HG02623 (cell line): ENCODE data around the gene WDR11.
"Not testable (repeated sequence)": the region's sequence is repeated elsewhere in the genome, so short reads cannot be mapped to it uniquely, and the experiment has no call there.

Experiments
- ATAC-seq: cut with Tn5 transposase; IDR thresholded peaks from one replicate; pipeline ENCODE4 v1.9.1; 2021; ENCODE audit warnings: moderate library complexity; ENCODE audit not compliant: unreplicated experiment

WDR11 gene

DNA sequence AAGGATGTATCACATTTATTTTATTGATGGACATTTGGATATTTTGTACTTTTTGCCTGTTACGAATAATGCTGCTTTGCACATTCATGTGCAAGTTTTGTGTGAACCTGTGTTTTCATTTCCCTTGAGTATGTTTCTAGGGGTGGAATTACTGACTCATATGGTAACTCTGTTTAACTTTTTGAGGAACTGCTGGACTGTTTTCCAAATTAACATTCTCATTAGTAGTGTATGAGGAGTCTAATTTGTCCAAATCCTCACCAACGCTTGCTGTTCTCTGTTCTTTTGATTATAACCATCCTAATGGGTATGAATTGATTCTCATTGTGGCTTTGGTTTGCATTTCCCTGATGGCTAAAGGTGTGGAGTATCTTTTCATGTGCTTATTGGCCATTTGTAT lies 3.2 kb downstream of the WDR11 start:
- no peak for ATAC-seq

DNA sequence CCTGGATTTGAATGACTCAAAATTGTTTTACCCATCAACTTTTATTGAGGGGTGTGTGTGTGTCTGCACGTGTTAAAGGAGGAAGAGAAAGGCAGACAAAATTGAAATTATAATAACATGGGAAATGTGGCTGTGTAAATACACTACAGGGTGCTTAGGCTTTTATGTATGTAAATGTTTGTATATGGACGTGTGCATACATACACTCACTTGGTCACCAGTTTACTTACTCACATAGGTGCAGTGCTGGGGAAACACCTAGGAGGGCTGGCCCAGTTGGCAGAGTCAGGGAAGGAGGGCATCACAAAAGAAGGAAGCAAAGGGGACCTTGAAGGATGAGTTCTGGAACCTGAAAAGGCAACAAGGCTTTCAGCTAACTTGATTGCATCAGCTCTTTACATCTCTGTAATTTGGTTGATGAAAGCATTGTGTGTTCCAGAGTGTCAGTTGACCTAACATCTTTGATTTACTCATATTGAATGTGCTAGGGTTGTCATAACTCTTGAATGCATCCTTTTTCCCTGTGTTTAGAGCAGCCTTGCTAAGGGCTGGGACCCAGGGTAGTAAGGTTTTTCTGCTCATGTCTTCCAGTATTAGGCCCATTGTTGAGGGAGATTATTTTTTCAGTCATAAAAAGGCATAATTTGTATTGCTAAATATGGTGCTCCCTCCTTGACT lies 10.2 kb downstream of the WDR11 start:
- no peak for ATAC-seq

DNA sequence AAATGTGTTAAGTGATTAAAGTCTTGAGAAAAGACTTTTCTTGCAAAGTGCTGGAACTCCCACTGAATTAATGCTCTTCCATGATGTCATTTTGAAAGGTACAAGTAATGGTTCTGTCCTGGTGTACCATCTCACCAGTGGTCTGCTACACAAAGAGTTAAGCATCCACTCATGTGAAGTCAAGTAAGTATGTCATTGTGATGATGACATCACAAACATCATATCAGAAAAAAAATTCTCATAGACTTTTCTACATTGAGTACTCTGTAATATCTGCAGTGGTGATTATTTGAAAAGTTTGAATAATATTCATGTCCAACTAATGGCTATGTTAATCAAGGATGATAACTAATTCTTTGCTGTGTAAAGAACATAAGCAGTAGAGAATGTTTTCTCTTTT lies 22.6 kb downstream of the WDR11 start:
- ATAC-seq = no peak

DNA sequence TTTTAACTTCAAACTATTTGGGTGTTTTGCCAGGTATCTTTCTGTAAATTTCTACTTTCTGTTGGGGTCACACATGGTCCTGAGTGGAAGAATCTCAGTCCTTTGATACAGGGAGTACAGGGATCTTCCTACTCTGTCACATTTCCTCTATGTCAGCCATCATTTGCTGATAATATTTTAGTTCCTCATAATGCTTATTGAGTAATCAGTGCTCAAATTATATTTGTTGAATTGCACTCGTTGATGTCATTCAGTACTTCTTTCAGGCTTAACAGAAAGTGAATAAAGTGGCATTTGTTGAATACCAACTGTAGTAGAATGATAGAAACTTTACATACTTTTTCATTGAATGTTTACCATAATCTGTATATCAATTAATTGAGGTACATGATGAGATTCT lies 31.9 kb downstream of the WDR11 start:
- no peak for ATAC-seq

DNA sequence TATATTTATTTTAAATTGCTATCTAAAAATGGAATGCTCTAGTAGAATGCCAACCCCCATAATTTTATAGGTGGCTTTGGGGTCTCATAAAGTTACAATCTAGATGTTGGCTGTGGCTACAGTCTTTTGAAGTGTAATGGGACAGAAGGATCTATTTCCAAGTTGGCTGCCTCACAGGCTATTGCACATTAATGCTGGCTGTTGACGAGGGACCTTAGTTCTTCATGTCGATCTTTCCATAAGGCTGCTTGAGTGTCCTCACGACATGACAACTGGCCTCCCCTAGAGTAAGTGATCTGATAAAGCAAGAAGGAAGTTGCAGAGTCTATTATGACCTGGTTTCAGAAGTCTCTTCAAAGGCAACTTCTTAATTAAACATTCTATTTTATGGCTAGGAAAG lies 36.3 kb downstream of the WDR11 start:
- no peak for ATAC-seq

DNA sequence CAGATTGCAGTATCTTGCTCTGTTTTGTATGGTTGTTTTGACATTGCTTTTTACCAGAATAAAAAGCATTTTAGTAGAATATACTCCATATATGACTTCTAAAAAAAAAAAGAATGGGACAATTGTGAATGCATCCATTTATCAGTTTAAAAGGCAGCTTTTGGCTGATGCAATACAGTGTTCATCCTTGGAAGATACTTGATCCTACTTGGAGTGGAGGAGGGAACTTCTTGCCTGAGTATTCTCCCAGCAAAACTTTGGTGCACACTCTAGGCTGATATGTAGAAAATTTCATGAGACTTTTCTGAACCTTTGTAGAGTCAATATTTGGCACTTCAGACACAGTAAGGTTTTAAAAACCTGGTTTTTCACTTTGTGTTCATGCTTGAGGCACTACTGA lies 40.2 kb downstream of the WDR11 start:
- ATAC-seq = no peak

DNA sequence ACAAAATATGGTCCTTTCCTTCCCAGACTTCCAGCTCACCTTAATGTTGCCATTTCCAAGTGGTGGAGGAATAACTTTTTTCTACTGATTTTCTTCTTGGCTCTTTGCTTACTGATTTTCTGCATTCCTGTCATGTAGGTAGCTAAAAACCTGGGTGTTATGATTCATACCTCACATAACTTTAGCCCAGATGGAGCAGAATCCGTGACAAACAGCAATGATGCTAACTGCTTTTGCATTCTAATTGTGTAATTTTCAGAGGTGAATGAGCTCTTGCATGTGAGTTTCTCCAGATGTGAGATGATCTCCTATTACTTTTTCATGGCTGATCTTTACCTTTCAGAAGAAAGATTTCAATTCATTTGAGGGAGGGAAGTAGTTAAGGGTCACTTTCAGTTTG lies 43.4 kb downstream of the WDR11 start:
- no peak for ATAC-seq

DNA sequence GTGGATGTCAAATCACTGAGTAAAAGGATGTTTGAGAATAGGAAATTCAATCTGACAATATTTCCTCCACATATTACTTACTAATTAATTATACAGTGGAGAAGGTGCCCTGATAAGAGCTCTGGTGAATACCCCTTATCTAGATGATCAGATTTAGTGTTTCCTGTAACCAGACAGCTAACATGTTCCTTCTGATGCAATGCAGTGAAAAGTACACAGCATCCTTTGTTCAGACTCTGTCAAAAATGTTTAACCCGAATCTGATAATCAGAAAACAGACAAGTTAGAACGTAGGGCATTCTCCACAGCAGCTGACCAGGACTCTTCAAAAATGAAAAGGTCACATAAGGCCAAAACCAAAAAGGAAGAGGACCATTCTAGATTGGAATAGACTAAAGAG lies 46.2 kb downstream of the WDR11 start:
- no peak for ATAC-seq

DNA sequence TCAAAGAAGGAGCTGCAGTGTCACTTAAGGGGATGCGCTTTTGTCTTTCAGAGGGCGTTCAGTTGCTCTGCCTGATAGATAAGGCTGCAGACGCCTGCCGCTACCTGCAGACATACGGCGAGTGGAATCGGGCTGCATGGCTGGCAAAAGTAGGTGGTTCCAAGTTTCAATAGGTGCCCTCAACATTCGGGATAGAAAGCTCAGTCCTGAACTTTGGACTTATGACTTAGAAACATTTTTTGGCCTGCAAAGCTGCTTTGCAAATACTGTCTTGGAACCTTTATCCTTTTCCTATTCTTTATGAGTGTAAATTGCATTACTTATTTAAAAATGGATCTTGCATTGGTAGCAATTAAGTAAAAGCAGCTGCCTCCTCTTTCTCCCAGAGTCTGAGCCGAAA lies 54.1 kb downstream of the WDR11 start:
- no peak for ATAC-seq

DNA sequence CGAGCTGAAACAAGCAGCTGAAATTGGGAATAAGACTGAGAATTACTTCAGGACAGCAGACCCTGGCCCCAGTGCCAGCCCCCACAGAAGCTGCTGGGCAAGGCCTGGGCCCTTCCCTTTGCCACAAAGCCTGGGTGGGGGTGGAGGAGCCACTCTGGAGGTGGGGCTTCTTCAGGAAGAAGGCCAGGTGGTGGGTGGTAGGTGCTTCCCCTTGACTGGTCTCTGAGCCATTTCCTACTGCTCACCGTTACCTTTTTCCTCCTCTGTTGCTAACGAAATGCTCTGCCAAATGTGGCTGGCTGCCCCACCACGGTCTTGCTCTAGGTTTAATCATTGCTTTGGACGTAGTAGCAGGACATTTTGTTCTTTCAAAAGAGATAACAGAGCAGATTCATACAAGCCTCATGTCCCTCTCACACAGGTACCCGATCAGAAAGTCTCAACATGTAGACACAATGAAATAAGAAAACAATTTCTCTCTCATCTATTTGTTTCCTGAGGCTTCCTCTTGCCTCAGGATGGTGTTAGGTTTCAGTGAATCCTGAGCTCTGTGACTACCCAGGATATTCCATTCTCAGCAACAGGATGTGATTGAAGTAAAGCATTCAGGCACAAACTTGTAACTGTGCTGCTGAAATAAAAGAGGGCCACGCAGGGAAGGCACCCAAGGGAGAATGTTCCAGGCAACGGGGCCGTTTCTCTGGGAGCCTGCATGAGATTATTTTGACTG lies 66.5 kb downstream of the WDR11 start:
- no peak for ATAC-seq

DNA sequence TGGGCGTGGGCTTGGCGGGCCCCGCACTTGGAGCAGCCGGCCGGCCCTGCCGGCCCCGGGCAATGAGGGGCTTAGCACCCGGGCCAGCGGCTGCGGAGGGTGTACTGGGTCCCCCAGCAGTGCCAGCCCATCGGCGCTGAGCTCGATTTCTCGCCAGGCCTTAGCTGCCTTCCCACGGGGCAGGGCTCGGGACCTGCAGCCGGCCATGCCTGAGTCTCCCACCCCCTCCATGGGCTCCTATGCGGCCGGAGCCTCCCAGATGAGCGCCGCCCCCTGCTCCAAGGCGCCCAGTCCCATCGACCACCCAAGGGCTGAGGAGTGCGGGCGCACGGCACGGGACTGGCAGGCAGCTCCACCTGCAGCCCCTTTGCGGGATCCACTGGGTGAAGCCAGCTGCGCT lies 72.7 kb downstream of the WDR11 start:
- ATAC-seq = not testable (repeated sequence)

DNA sequence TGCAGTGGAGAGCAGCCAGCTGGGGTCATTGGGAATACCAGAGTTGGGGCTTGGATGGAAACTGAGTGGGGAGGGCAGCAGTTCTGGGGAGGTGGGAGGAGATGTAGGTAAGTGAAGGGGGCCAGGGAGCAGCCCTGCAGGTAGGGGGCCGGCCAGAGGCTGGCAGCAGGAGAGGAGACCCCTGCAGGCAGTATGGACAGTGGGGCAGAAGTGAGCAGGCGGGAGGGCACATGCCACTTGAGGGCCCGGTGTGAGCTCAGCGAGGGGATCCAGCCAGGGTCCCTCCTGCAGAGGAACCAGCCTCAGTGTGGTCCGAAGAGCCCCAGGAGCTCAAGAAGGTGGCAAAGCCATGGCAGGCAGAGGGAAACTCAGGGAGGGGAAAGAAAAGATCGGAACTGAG lies 75.4 kb downstream of the WDR11 start:
- no peak for ATAC-seq

DNA sequence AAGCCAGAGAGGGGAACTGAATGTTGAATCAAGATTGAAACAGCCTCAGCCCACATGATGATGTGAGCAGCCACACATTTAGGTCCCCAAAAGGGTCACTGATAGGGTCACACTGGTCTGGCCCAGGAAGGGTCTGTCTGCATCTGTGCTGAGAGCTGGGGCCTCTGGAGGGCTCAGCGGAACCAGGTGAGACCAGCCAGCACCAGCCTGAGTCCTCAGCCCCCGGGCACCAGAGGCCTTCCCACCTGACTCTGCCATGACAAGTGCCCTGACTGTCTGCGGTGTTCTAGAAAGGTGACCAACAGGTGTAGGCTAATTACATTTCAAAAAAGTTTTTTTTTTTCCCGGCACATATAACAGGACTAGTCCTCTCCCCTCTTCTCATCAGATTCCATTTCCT lies 76.2 kb downstream of the WDR11 start:
- ATAC-seq = no peak

DNA sequence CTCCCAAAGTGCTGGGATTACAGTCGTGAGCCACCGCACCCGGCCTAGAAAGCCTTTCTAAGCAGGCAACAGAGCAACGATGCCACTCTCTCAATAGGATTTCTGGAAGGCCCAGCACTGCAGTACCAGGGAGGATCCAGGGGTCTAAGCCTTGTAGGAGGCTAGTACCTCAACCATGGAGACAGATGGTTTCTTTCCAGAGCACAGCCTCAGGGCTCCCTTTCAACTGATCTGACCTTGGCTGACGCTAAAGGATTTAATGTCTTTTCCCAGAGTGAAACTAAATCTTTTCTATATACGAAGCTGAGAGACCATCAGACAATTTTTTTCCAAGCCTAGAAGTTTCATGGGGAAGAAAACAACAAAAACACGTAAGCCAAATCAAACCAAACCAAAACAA lies 78.0 kb downstream of the WDR11 start:
- ATAC-seq = no peak

DNA sequence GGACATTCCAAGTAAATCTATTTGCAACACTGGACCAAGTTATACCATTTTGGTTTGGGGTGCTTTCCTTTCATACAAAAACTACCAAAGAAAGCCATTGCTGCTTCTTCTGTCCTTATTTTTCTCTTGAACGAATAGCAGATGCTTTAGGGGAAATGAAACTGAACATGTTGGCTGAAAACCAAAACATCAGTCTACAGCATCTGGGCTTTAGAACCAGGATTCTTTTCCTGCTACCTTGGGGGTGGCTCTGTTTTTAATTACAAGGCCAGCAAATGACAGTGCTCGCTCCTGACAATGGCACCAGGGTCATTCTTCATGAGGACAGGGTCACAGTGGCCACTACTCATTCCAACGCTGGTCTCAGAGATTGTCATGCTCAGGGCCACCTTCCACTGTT lies 80.3 kb downstream of the WDR11 start:
- ATAC-seq = no peak

DNA sequence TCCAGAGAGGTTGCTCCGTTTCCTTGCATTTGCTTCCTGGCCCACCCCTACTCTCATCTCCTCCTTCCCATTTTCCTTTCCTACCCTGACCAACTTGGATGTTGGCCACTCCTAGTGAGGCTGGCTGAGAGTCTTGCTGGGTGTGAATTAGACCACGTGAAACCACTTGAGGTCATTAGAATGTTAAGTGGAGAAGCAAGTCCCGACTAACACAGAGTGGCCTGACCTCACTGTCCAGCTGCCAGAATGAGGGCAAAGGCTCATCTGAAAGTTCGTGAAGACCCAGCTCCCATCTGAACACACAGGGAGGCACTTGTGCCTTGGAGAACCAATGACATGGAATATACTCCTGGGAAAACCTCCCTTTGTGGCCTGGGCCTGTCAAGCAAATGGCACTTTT lies 80.8 kb downstream of the WDR11 start:
- no peak for ATAC-seq

DNA sequence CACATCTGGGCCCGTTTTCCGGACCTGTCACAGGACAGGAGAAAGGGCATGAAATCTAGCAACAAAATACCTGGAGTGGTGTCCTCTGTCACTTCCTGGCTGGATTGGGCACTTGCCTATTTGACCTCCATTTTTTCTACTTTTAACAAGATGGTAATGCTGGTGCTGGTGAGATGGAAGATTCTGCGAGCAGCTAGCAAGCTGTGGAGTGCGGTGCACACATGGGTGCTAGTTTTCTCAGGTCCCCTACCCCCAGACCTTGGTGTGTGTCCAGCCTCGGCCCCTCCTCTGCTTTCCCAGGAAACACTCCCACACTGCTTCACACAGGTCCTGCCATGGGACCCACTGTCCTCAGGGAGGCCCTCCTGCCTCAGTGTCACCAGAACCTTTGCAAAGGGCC lies 87.7 kb downstream of the WDR11 start:
- no peak for ATAC-seq

DNA sequence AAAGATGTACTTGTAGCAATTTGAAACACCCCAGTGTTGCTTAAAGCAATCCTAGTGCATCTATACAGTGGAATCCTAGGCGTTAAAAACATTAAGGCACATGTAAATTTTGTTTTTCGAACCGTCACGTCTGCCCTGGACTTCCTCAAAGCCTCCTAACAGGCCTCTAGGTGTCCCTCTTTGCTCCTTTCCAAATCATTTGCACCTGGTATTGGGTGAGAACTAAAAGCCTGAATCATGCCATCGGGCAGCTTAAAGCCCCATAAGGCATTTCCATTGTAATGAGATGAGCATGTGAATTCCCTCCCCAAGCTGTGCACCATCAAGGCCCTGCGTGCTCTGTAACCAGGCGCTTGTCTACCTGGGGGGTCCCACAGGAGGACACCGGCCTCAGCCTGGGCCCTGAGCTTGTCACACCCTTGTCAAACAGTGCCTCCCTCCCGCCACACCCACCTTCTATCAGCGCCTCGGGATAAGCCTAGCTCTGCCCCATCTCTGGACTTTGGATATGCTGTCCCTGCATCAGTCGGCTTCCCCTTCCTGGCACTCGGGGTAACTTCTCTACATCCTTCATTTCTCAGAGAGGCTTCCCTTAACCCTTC lies 89.2 kb downstream of the WDR11 start:
- no peak for ATAC-seq

DNA sequence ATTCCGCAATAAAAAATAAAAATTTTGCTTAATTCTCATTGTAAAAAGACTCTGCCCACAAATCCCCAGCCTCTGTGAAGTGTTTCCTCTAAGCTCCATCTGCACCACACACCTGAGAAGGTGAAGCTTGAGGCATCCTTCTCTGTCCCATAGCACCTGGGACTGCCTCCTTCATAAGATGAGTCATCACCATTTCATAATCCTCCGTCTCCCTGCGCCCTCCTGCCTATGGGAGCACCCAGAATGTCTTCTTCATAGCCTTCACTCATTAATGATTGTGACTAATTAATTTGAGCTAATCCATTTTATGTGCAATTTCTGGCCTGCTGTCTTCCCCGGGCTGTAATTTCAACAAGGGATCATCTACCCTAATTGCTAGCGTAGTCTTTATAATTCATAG lies 90.3 kb downstream of the WDR11 start:
- ATAC-seq = no peak

DNA sequence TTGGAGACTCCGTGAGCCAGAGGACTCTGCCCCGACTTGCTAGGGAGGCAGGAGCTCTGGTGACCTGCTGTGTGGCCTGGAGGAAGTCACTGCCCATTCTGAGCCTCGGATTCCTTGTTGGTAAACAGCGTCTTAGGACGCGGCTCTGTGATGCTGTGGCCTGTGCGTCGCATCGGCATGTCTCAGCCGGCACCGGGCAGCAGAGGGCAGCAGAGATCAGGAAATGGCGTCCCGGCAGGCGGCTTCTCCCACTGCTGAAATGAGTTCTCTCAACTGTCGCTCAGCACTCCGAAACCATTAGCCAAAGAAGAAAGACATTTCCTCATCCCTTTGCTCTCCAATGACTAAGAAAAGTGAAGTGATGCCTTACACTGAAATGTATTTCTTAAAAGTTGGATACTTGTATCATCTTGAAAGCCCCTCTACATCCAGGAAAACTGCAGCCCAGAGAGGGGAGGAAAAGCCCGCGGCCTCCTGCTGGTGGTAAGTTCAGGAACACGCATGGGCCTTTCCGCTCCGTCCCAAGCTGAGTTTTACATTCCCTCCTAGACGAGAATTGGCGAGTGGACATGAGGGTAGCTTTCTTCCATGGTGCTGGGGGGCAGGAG lies 91.7 kb downstream of the WDR11 start:
- peak; percentile 92 for ATAC-seq

DNA sequence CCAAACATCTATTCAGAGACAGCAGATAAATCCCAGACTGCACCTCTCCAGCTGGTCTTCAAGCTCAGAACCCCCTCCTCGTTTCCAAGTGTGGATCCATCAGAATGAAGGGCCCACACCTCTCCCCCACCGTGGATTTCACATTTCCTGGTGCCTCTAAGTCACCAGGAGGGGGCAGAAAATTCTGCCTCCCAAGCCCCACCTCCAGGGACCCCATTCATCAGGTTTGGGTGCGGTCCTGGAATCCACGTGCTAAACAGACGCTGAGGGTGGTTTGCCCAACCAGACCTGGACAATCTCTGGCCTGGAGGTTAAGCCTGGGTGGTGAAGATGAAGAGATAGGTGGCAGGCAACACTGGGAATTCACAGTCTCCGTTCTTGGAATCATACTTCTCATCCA lies 92.4 kb downstream of the WDR11 start:
- no peak for ATAC-seq

DNA sequence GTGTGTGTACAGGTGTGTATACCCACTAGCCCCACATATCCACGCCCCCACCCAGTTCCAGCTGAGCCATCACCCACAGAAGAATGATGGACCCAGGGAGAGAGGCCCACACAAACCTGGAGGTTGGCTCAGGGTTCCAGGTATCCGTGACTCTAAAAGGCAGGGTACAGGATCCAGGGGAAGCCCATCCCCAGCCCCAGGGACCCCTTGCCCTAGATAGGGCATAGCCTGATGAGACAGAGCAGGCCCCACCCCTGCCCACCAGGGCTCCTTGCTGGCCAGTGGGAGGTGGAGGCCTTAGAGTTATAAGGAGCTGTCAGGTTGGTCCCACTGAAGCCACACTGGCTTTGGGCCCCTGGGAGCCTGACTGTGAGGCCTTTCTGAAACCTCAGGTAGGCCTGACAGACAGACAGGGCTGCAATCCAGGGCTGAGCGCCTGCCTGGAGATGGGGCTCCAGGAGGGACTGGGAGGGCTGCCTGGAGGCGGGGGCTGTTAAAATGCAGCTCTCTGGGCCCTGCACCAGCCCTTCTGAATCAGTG lies 93.5 kb downstream of the WDR11 start:
- ATAC-seq = no peak
